Endothelial cell of umbilical vein (primary cell): ENCODE results near the gene RNF187. TPM values are rescaled to one million over a fixed set of nuclear protein-coding genes. Genes with fewer than 3 reads are reported as not detected.

Experiments
- BruUV-seq: library from RNA; stranded (reverse); fragments of 400-500 nt; replicated peaks from 2 replicates; lab custom pipeline; 2021; lab: Mats Ljungman, UMichigan
- CTCF ChIA-PET: fragments of 300-600, 350-600 bp; sonication (Branson Sonifier 250); formaldehyde crosslinking; loops from one replicate; lab custom pipeline; 2021; ENCODE audit warnings: antibody characterized with exemption, inconsistent platforms; lab: Charles Lee
- POLR2A ChIA-PET: fragments of 300-600, 350-600 bp; sonication (Branson Sonifier 250); formaldehyde crosslinking; loops from one replicate; lab custom pipeline; 2021; ENCODE audit warnings: antibody characterized with exemption, inconsistent platforms; lab: Charles Lee
- DNase-seq: peaks from one replicate; pipeline ENCODE4 v3.0.0-alpha.2; 2011; ENCODE audit warnings: low read depth, low spot score
- FAIRE-seq: peaks from 2 replicates; lab custom pipeline; 2011; peaks lifted over from hg19 to GRCh38; lab: Jason Lieb, UNC
- H2AFZ ChIP-seq: 2 replicates; pipeline ENCODE4 v1.6.0; 2012; ENCODE audit warnings: low read depth, low read length, control low read depth, inconsistent platforms
- H3K27ac ChIP-seq: 2 replicates; pipeline ENCODE4 v1.5.1; 2011; ENCODE audit warnings: low read depth, mild to moderate bottlenecking, control low read depth, low read length, moderate library complexity; ENCODE audit not compliant: insufficient read depth
- H3K27me3 ChIP-seq, 2 experiments: 2 replicates each; pipeline versions ENCODE4 v1.6.0 to v1.6.1; 2011; ENCODE audit warnings: low read length in 2 of 2, mixed read lengths in 1 of 2; ENCODE audit not compliant: control insufficient read depth in 2 of 2, insufficient read depth in 2 of 2
- H3K36me3 ChIP-seq, 2 experiments: 2 replicates in 1 of 2; 3 replicates in 1 of 2; pipeline ENCODE4 v1.5.1; 2011; ENCODE audit warnings: low read length in 2 of 2, mild to moderate bottlenecking in 1 of 2, moderate library complexity in 1 of 2; ENCODE audit not compliant: control insufficient read depth in 2 of 2, insufficient read depth in 2 of 2; ENCODE audit errors: extremely low read depth in 1 of 2
- H3K4me1 ChIP-seq: 3 replicates; pipeline ENCODE4 v1.5.1; 2011; ENCODE audit warnings: mild to moderate bottlenecking, low read length; ENCODE audit not compliant: control insufficient read depth, insufficient read depth; ENCODE audit errors: extremely low read depth
- H3K4me2 ChIP-seq: 2 replicates; pipeline ENCODE4 v1.6.1; 2011; ENCODE audit warnings: low read length, control low read depth, mixed read lengths; ENCODE audit not compliant: insufficient read depth
- H3K4me3 ChIP-seq, 3 experiments: fragments of 200-600 bp in 1 of 3; sonication (generic), shearing (Covaris generic) in 1 of 3; replicated peaks in 1 of 3; 2 replicates each; pipeline ENCODE4 v1.5.1; 2011 to 2016; ENCODE audit warnings: control low read depth in 3 of 3, low read length in 3 of 3, mild to moderate bottlenecking in 2 of 3, inconsistent platforms in 1 of 3, low read depth in 1 of 3, moderate library complexity in 1 of 3; ENCODE audit not compliant: insufficient read depth in 1 of 3
- H3K79me2 ChIP-seq: 2 replicates; pipeline ENCODE4 v1.6.0; 2012; ENCODE audit warnings: low read length, inconsistent platforms; ENCODE audit not compliant: control insufficient read depth, insufficient read depth
- H3K9ac ChIP-seq: replicated peaks from 2 replicates; pipeline ENCODE3; 2011; ENCODE audit warnings: low read length, control low read depth; ENCODE audit not compliant: insufficient read depth; ENCODE audit errors: extremely low read depth
- H3K9me1 ChIP-seq: replicated peaks from 3 replicates; pipeline ENCODE4 v1.6.0; 2011; ENCODE audit warnings: mild to moderate bottlenecking, low read length; ENCODE audit not compliant: control insufficient read depth, insufficient read depth; ENCODE audit errors: extremely low read depth
- H3K9me3 ChIP-seq: replicated peaks from 2 replicates; pipeline ENCODE4 v1.5.1; 2012; ENCODE audit warnings: low read length, inconsistent platforms; ENCODE audit not compliant: control insufficient read depth, insufficient read depth
- H4K20me1 ChIP-seq: replicated peaks from 2 replicates; pipeline ENCODE3; 2011; ENCODE audit warnings: mild to moderate bottlenecking, low read length; ENCODE audit not compliant: control insufficient read depth, insufficient read depth; ENCODE audit errors: extremely low read depth
- GATA2 ChIP-seq: IDR thresholded peaks from 2 replicates; pipeline ENCODE4 v1.7.0; 2011; ENCODE audit warnings: low read depth, mild to moderate bottlenecking, moderate library complexity, mixed read lengths, low read length; ENCODE audit not compliant: insufficient read length, insufficient read depth
- dilution Hi-C: fragments of 300-500 bp; cut with MboI; formaldehyde crosslinking; loops from one replicate; pipeline ENCODE4 v1.15.0; 2019; ENCODE audit warnings: low sequenced_read_pairs; ENCODE audit not compliant: extremely low pct_ligation_motif_present
- intact Hi-C: fragments of 100-400 bp; cut with micrococcal nuclease; formaldehyde crosslinking; loops from one replicate; pipeline ENCODE4 v1.10.0; 2022
- microRNA-seq: library from miRNA; unstranded; fragments of <30 nt; microRNA quantifications from one replicate; pipeline ENCODE4 v1.2.0, GENCODE V29; 2021; ENCODE audit warnings: borderline number of aligned reads, borderline replicate concordance
- polyA plus RNA-seq, 4 experiments: library from polyadenylated mRNA; depleted of rRNA in 3 of 4; stranded (reverse) in 3 of 4; unstranded in 1 of 4; fragments of >200 nt; gene quantifications; 2 replicates each; pipeline versions ENCODE4 v1.2.1 to v1.2.3, GENCODE V29; 2011 to 2012; ENCODE audit warnings: missing spikeins in 1 of 4
- small RNA-seq: library from RNA; depleted of rRNA; stranded (forward); fragments of <200 nt; gene quantifications from one replicate; pipeline ENCODE3, GENCODE V24; 2012; ENCODE audit warnings: low replicate concordance, low read depth; ENCODE audit not compliant: insufficient read depth, insufficient read length
- total RNA-seq: library from RNA; stranded (reverse); gene quantifications from 2 replicates; pipeline ENCODE4 v1.2.3, GENCODE V29; 2021

RNF187 gene
- total and polyA plus RNA-seq, 2 donors (not counting 3 experiments of a cell fraction or from before 2014, with no cell fraction given), result 48.0 to 86.4 TPM

DNA sequence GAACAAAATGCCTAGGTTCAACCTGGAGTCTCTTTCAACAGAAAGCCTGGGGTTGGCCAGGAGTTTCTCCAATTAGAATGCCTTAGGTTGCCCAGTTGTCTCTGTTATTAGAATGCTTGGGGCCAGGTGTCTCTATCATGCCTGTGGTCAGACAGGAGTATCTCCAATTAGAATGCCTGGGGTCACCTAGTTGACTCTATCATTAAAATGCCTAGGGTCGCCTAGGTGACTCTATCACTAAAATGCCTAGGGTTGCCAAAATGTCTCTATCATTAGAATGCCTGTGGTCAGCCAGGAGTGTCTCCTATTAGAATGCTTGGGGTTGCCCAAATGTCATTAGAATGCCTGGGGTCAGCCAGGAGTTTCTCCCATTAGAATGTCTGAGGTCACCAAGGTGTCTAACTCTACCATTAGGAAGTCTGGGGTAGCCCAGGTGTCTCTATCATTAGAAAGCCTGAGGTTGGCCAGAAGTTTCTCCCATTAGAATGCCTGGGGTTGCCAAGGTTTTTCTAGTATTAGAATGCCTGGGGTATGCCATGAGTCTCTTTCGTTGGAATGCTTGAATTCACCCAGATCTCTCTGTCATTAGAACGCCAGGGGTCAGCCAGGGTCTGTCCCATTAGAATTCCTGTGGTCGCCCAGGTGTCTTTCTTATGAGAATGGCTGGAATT lies 57.9 kb downstream of the RNF187 start:
- POLR2A ChIA-PET, result no interaction called here
- H3K27ac ChIP-seq, result no peak overlapping the region
- TF ChIP-seq GATA2, result no peak

More for the DNA sequence above, 57.9 kb downstream of the RNF187 start:
- CTCF ChIA-PET, result no interaction called here
- no peaks in the 10 kb centered on the region for H3K79me2 ChIP-seq
- no peak overlapping the region for H2AFZ ChIP-seq
- H3K4me3 ChIP-seq, result no peak overlapping the region
- no peak overlapping the region for H3K4me2 ChIP-seq
- FAIRE-seq, result no peak
- BruUV-seq, result no TSS peak
- H3K9me3 ChIP-seq, result no peaks in the 10 kb centered on the region
- dilution Hi-C loops, result no loop called here
- no peaks in the 10 kb centered on the region for H3K9me1 ChIP-seq
- H3K36me3 ChIP-seq, result no peaks in the 10 kb centered on the region
- no peaks in the 10 kb centered on the region for H3K27me3 ChIP-seq
- no peak overlapping the region for H3K9ac ChIP-seq
- intact Hi-C loops, result no loop called here
- H4K20me1 ChIP-seq, result no peaks in the 10 kb centered on the region
- H3K4me1 ChIP-seq, result no peaks in the 10 kb centered on the region
- no peak for DNase-seq

Small RNA genes within 50 kb of the gene (microRNA-seq; reads per million reads assigned to microRNA genes)
- gene MIR4666A, result not detected

Small RNA genes within 50 kb of the gene (small RNA-seq; reads per million reads assigned to genes)
- gene MIR4666A, result not detected

Other genes starting within 250 kb of the RNF187 start
- 25.2 and 28.8 TPM in 2 replicates for gene TRIM11, start 80.5 kb upstream of the RNF187 start, total RNA-seq
- 11.5 and 11.7 TPM in 2 replicates for gene TRIM11, start 80.5 kb upstream of the RNF187 start, polyA plus RNA-seq
- gene TRIM17, start 70.5 kb upstream of the RNF187 start, total RNA-seq, result not detected in 2 replicates
- gene TRIM17, start 70.5 kb upstream of the RNF187 start, polyA plus RNA-seq, result not detected in 2 replicates
- gene RHOU, start 248.1 kb downstream of the RNF187 start, total RNA-seq, result 0.28 and 0.40 TPM in 2 replicates
- 0.04 and 0.08 TPM in 2 replicates for gene RHOU, start 248.1 kb downstream of the RNF187 start, polyA plus RNA-seq